DOHH2 (cell line): ENCODE results near the gene CPM.

Source experiments
- H3F3A ChIP-seq: fragments of 200-600 bp; sonication (generic), shearing (Covaris generic); 2 replicates; pipeline ENCODE4 v1.6.0; 2016; ENCODE audit warnings: antibody characterized with exemption, mild to moderate bottlenecking; ENCODE audit not compliant: control insufficient read depth, insufficient read depth
- H3K27ac ChIP-seq: fragments of 200-600 bp; sonication (generic); 2 replicates; pipeline ENCODE4 v1.5.1; 2014; ENCODE audit warnings: low read depth, mild to moderate bottlenecking, low read length, moderate library complexity
- H3K27me3 ChIP-seq: fragments of 200-600 bp; sonication (generic); 2 replicates; pipeline ENCODE4 v1.6.1; 2014; ENCODE audit warnings: mild to moderate bottlenecking, low read length, mixed read lengths; ENCODE audit not compliant: control insufficient read depth
- H3K36me3 ChIP-seq: fragments of 200-600 bp; sonication (generic); 2 replicates; pipeline ENCODE4 v1.6.1; 2014; ENCODE audit warnings: mild to moderate bottlenecking, low read length, moderate library complexity, mixed read lengths; ENCODE audit not compliant: control insufficient read depth
- H3K4me1 ChIP-seq: fragments of 200-600 bp; sonication (generic); 2 replicates; pipeline ENCODE4 v1.6.1; 2014; ENCODE audit warnings: mild to moderate bottlenecking, low read length, mixed read lengths; ENCODE audit not compliant: control insufficient read depth
- H3K4me2 ChIP-seq: fragments of 200-600 bp; sonication (generic); 2 replicates; pipeline ENCODE4 v1.6.0; 2014; ENCODE audit warnings: mild to moderate bottlenecking, low read length, moderate library complexity
- H3K4me3 ChIP-seq: fragments of 200-600 bp; sonication (generic); 2 replicates; pipeline ENCODE4 v1.5.1; 2014; ENCODE audit warnings: mild to moderate bottlenecking, low read length, mixed read lengths
- H3K79me2 ChIP-seq: fragments of 200-600 bp; sonication (generic); 2 replicates; pipeline ENCODE4 v1.6.1; 2014; ENCODE audit warnings: mild to moderate bottlenecking, low read length, mixed read lengths; ENCODE audit not compliant: control insufficient read depth
- H3K9me2 ChIP-seq: fragments of 200-600 bp; sonication (generic); replicated peaks from 2 replicates; pipeline ENCODE4 v1.6.1; 2014; ENCODE audit warnings: mild to moderate bottlenecking, low read length, mixed read lengths; ENCODE audit not compliant: control insufficient read depth
- H3K9me3 ChIP-seq: fragments of 200-600 bp; sonication (generic); 2 replicates; pipeline ENCODE4 v1.6.1; 2014; ENCODE audit warnings: antibody characterized with exemption, low read length, mixed read lengths; ENCODE audit not compliant: control insufficient read depth, insufficient read depth
- H4K20me1 ChIP-seq: fragments of 200-600 bp; sonication (generic); 2 replicates; pipeline ENCODE4 v1.6.0; 2014; ENCODE audit warnings: low read depth, mild to moderate bottlenecking, antibody characterized with exemption, low read length, moderate library complexity; ENCODE audit not compliant: control insufficient read depth, insufficient read depth
- EZH2phosphoT487 ChIP-seq: fragments of 200-600 bp; sonication (generic); IDR thresholded peaks from 2 replicates; pipeline ENCODE4 v1.6.1; 2017; ENCODE audit warnings: borderline replicate concordance, mild to moderate bottlenecking, antibody characterized with exemption, low read length, moderate library complexity, mixed read lengths
- TF ChIP-seq, protein P1 (sequence below): fragments of 200-600 bp; sonication (generic); IDR thresholded peaks from one replicate; pipeline ENCODE4 v1.5.1; 2014; ENCODE audit warnings: antibody characterized with exemption, mild to moderate bottlenecking, low read depth, low read length; ENCODE audit not compliant: poor library complexity, severe bottlenecking

CPM gene

DNA sequence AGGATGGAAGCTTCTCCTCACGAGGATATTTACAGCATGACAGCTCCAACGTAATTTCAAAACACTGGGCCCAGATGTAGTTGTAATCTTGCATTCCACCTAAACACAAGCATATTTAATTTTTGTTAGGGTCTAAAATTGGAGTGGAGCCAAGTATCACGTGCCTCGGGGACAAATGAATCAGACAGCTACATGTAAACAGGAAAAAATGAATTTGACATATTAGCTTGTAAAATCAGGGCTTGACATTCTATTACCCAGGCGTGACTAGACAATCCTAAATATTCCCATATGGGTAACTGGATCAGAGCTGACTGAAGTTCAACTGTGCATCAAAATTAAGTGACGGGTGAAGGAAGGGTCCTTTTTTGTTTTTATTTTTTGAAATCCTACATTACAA lies 66.0 kb downstream of the CPM start:
- no peaks in the 10 kb centered on the region for H3K79me2 ChIP-seq
- no peak overlapping the region for H3K4me3 ChIP-seq
- no peaks in the 10 kb centered on the region for H3K27me3 ChIP-seq
- no peaks in the 10 kb centered on the region for H3K9me3 ChIP-seq
- no peaks in the 10 kb centered on the region for H3F3A ChIP-seq
- TF ChIP-seq, protein P1, sequence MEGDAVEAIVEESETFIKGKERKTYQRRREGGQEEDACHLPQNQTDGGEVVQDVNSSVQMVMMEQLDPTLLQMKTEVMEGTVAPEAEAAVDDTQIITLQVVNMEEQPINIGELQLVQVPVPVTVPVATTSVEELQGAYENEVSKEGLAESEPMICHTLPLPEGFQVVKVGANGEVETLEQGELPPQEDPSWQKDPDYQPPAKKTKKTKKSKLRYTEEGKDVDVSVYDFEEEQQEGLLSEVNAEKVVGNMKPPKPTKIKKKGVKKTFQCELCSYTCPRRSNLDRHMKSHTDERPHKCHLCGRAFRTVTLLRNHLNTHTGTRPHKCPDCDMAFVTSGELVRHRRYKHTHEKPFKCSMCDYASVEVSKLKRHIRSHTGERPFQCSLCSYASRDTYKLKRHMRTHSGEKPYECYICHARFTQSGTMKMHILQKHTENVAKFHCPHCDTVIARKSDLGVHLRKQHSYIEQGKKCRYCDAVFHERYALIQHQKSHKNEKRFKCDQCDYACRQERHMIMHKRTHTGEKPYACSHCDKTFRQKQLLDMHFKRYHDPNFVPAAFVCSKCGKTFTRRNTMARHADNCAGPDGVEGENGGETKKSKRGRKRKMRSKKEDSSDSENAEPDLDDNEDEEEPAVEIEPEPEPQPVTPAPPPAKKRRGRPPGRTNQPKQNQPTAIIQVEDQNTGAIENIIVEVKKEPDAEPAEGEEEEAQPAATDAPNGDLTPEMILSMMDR: no peak
- no peak for TF ChIP-seq EZH2phosphoT487
- H3K4me1 ChIP-seq: peaks cover 52% of the 10 kb centered on the region
- H3K27ac ChIP-seq: no peak overlapping the region
- peaks cover 64% of the 10 kb centered on the region for H3K36me3 ChIP-seq
- H3K9me2 ChIP-seq: no peaks in the 10 kb centered on the region
- no peaks in the 10 kb centered on the region for H4K20me1 ChIP-seq
- H3K4me2 ChIP-seq: no peak overlapping the region

DNA sequence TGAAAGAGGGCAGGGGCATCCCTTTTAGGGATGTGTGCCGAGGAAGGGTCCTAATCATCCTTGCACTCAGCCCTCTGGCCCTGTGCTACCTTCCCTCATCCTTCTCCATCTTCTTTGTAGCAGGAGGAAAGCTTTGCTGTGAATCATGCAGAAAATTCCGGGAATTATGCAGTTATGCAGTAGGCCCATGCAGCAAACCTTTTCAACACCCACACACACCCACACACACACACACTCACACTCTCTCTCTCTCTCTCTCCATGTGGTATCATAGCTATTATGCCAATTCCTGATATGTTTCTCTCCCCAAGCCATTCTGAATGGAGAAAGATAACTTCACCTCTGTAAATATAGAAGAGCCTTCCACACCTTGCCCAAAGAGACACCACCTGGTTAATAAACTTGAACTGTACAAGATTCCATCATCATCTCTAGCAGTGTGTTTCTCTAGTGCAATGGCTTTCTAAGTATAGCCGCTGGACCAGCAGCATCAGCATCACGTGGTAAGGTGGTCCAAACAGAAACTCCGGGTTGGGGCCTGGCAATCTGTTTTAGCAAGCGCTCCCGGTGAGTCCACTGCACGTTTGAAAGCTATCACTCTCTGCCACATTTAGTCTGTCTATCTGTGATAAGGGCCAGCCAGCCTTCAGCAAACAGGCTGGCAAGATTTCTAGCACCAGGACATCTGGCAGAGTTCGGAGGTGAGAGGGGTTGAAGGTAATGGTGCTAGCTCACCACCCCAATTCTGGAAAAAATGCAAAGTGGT lies 67.4 kb downstream of the CPM start:
- Histone ChIP-seq H3K36me3 (peaks cover 51% of the 10 kb centered on the region), H3K27ac (no peak overlapping the region), H4K20me1 (no peaks in the 10 kb centered on the region), H3K4me2 (no peak overlapping the region), H3K27me3 (no peaks in the 10 kb centered on the region), H3F3A (no peaks in the 10 kb centered on the region), H3K4me1 (peaks cover 38% of the 10 kb centered on the region), H3K9me3 (no peaks in the 10 kb centered on the region), H3K79me2 (no peaks in the 10 kb centered on the region), H3K4me3 (no peak overlapping the region), H3K9me2 (no peaks in the 10 kb centered on the region)
- TF ChIP-seq EZH2phosphoT487: no peak
- TF ChIP-seq, protein P1: no peak

DNA sequence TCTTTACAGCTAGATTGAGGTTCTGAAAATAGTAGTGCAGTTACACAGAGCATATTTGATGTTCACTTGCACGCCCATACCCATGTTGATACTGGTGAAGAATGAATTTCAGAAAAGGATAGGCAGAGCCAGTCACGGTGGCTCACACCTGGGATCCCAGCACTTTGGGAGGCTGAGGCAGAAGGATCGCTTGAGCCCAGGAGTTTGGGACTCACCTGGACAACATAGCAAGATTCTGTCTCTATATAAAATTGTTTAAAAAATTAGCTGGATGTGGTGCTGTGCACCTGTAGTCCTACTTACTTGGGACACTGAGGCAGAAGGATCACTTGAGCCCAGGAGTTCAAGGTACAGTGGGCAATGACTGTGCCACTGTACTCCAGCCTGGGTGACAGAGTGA lies 68.4 kb downstream of the CPM start:
- Histone ChIP-seq H3K4me1 (peaks cover 28% of the 10 kb centered on the region), H3K36me3 (peaks cover 41% of the 10 kb centered on the region), H3K27me3 (no peaks in the 10 kb centered on the region), H3F3A (no peaks in the 10 kb centered on the region; the same call in 1 of the 2 replicates), H3K9me2 (no peaks in the 10 kb centered on the region), H3K4me3 (no peak overlapping the region), H3K27ac (no peak overlapping the region), H4K20me1 (no peaks in the 10 kb centered on the region), H3K9me3 (no peaks in the 10 kb centered on the region), H3K79me2 (no peaks in the 10 kb centered on the region), H3K4me2 (no peak overlapping the region)
- no peak for TF ChIP-seq EZH2phosphoT487
- TF ChIP-seq, protein P1: no peak
